Vagina (tissue), 2 donors: ENCODE data around the gene ERF. TPM values are rescaled to one million over a fixed set of nuclear protein-coding genes. Genes with fewer than 3 reads are reported as not detected.

Experiments
- DNase-seq, 2 donors: peaks; one replicate each; pipeline ENCODE4 v3.0.0-alpha.2; 2017; ENCODE audit errors: extremely low spot score in 2 of 2
- H3K27ac ChIP-seq: fragments of 200-600 bp; sonication (generic); one replicate; pipeline ENCODE4 v1.5.1; 2019
- H3K27me3 ChIP-seq: fragments of 200-600 bp; sonication (generic); one replicate; pipeline ENCODE4 v1.5.1; 2019
- H3K36me3 ChIP-seq, 2 donors: fragments of 200-600 bp; sonication (generic); one replicate each; pipeline ENCODE4 v1.5.1; 2017 to 2019
- H3K4me1 ChIP-seq: fragments of 200-600 bp; sonication (generic); one replicate; pipeline ENCODE4 v1.5.1; 2019
- H3K4me3 ChIP-seq, 2 donors: fragments of 200-600 bp; sonication (generic); 1 replicate in 1 of 2; 2 replicates in 1 of 2; pipeline ENCODE4 v1.5.1; 2016 to 2019
- H3K9me3 ChIP-seq: fragments of 200-600 bp; sonication (generic); one replicate; pipeline ENCODE4 v1.5.1; 2019
- CTCF ChIP-seq, 3 experiments: fragments of 450-650 bp in 2 of 3; fragments of 200-600 bp in 1 of 3; sonication (generic) in 1 of 3; IDR thresholded peaks; one replicate each; pipeline ENCODE4 v1.5.1; 2017 to 2019; ENCODE audit warnings: antibody characterized with exemption in 3 of 3, mild to moderate bottlenecking in 2 of 3, moderate library complexity in 2 of 3
- POLR2A ChIP-seq, 2 donors: fragments of 450-650 bp; IDR thresholded peaks; one replicate each; pipeline ENCODE4 v1.6.1; 2017; ENCODE audit warnings: antibody characterized with exemption in 2 of 2, mild to moderate bottlenecking in 2 of 2, moderate library complexity in 2 of 2
- POLR2AphosphoS5 ChIP-seq, 2 donors: sonication (generic); formaldehyde crosslinking; IDR thresholded peaks; one replicate each; pipeline ENCODE4 v1.9.0; 2017; ENCODE audit warnings: antibody characterized with exemption in 2 of 2, mild to moderate bottlenecking in 2 of 2, low read depth in 1 of 2; ENCODE audit not compliant: insufficient read depth in 1 of 2
- intact Hi-C: fragments of 100-400 bp; cut with DNase I; formaldehyde crosslinking; loops from one replicate; pipeline ENCODE4 v1.15.1; 2023
- total RNA-seq: library from RNA; depleted of rRNA; stranded (reverse); fragments of >200 nt; gene quantifications from one replicate; pipeline ENCODE4 v1.2.3, GENCODE V29; 2016

Gene ERF
- total RNA-seq, 1 donor from 2014 or later: 44.7 TPM

GRCh38 chr19:42230571-42230970, 24.4 kb downstream of the ERF start:
- TF ChIP-seq CTCF (IDR thresholded peaks at IDR 0.05) (no peak), POLR2AphosphoS5 (IDR thresholded peaks at IDR 0.05; ENCODE audit: insufficient read depth in 1 of 2, low read depth in 1 of 2) (no peak), POLR2A (IDR thresholded peaks at IDR 0.05) (no peak)
- no peak for DNase-seq
- Histone ChIP-seq H3K36me3 (peaks cover 0 to 75% of the 10 kb centered on the region in 2 donors), H3K27ac (no peak overlapping the region), H3K4me3 (no peak overlapping the region), H3K4me1 (no peaks in the 10 kb centered on the region), H3K9me3 (no peaks in the 10 kb centered on the region), H3K27me3 (no peaks in the 10 kb centered on the region)
- intact Hi-C loops: no loop called here

DNA sequence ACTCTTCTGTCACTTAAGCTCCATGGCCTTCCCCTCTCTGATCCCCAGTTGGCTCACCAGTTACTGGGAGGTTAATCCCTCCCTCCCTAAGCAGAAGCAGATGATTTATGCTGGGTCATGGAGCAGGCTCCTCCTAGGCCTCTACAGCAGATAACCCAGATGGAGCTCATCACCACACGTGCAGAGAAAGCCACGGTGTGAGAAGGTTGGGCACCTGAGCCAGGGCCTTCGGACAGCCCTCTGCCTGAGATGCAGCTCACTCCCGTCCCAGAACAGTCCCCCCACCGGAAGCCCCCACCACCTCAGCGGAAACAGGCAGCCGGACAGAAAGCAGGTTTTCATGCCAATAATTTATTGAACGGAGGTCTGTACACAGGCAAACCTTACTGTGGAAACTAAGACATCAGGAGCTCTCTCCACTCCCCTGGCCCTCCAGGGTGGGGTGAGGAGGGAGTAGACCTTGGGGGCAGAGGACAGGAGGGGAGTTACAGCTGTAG, 25.0 kb downstream of the ERF start:
- Histone ChIP-seq H3K4me3 (no peak overlapping the region), H3K4me1 (no peaks in the 10 kb centered on the region), H3K36me3 (peaks cover 0 to 75% of the 10 kb centered on the region in 2 donors), H3K27ac (peak overlapping the region; percentile 7), H3K27me3 (no peaks in the 10 kb centered on the region), H3K9me3 (no peaks in the 10 kb centered on the region)
- TF ChIP-seq POLR2A (IDR thresholded peaks at IDR 0.05) (no peak), CTCF (IDR thresholded peaks at IDR 0.05) (no peak), POLR2AphosphoS5 (IDR thresholded peaks at IDR 0.05; ENCODE audit: insufficient read depth in 1 of 2, low read depth in 1 of 2) (no peak)
- DNase-seq: no peak
- intact Hi-C loops: no loop called here

GRCh38 chr19:42229301-42229854, 25.6 kb downstream of the ERF start:
- intact Hi-C loops: no loop called here
- Histone ChIP-seq H3K9me3 (no peaks in the 10 kb centered on the region), H3K27ac (peak overlapping the region; percentile 7), H3K4me1 (no peaks in the 10 kb centered on the region), H3K27me3 (no peaks in the 10 kb centered on the region), H3K4me3 (no peak overlapping the region), H3K36me3 (peaks cover 0 to 75% of the 10 kb centered on the region in 2 donors)
- DNase-seq: no peak
- no peak for TF ChIP-seq POLR2A (IDR thresholded peaks at IDR 0.05)
- no peak for TF ChIP-seq CTCF (IDR thresholded peaks at IDR 0.05)
- no peak for TF ChIP-seq POLR2AphosphoS5 (IDR thresholded peaks at IDR 0.05; ENCODE audit: insufficient read depth in 1 of 2, low read depth in 1 of 2)

- H3K4me3 ChIP-seq: no peak overlapping the region
- H3K36me3 ChIP-seq: peaks cover 0 to 71% of the 10 kb centered on the region in 2 donors
- H3K4me1 ChIP-seq: no peaks in the 10 kb centered on the region
- intact Hi-C loops: no loop called here
- H3K27me3 ChIP-seq: no peaks in the 10 kb centered on the region
- no peak for TF ChIP-seq POLR2AphosphoS5 (IDR thresholded peaks at IDR 0.05; ENCODE audit: insufficient read depth in 1 of 2, low read depth in 1 of 2)
- no peak for TF ChIP-seq CTCF (IDR thresholded peaks at IDR 0.05)
- TF ChIP-seq POLR2A (IDR thresholded peaks at IDR 0.05): no peak
- no peak overlapping the region for H3K27ac ChIP-seq
- DNase-seq: no peak
- no peaks in the 10 kb centered on the region for H3K9me3 ChIP-seq
These were observed 26.3 kb downstream of the ERF start for GRCh38 chr19:42228641-42229040.

DNA sequence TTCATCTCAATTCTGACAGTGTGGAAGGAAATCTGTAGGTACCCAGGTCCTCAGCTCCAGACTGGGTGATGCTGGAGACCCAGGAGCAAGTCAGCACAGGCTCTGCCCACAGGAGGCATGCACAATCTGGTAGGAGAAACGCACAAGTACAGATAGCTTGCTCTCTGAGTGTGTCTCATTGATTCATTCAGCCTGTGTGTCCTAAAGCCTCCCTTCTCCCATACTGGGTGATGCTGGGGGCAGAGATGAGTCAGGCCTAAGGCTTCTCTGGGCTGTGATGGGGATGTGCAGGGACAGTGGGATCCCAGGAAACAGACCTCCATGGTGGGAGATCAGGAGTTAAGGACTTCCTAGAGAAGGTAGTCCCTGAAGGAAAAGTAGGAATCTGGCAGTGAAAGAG, 28.0 kb downstream of the ERF start:
- intact Hi-C loops: no loop called here
- TF ChIP-seq POLR2A (IDR thresholded peaks at IDR 0.05) (no peak), POLR2AphosphoS5 (IDR thresholded peaks at IDR 0.05; ENCODE audit: insufficient read depth in 1 of 2, low read depth in 1 of 2) (no peak), CTCF (IDR thresholded peaks at IDR 0.05) (no peak)
- DNase-seq: no peak
- peaks cover 11% of the 10 kb centered on the region for H3K4me1 ChIP-seq
- H3K9me3 ChIP-seq: no peaks in the 10 kb centered on the region
- H3K36me3 ChIP-seq: peaks cover 0 to 55% of the 10 kb centered on the region in 2 donors
- H3K27ac ChIP-seq: no peak overlapping the region
- H3K27me3 ChIP-seq: no peaks in the 10 kb centered on the region
- H3K4me3 ChIP-seq: no peak overlapping the region
